ENCODE data around the gene LHFPL3. TPM values are rescaled to one million over a fixed set of nuclear protein-coding genes. Genes with fewer than 3 reads are reported as not detected.

Gene LHFPL3
- total and polyA plus RNA-seq, 2 donors (not counting 3 experiments of a cell fraction or from before 2014, with no cell fraction given) = not detected

GRCh38 chr7:104795616-104796398 is 467.4 kb downstream of the LHFPL3 start:
- intact Hi-C loops (cut with micrococcal nuclease) (no loop called here), dilution Hi-C loops (cut with MboI; ENCODE audit: extremely low pct_ligation_motif_present, low sequenced_read_pairs) (no loop called here)
- Histone ChIP-seq H3K27me3 (ENCODE audit: control insufficient read depth in 2 of 2, insufficient read depth in 2 of 2, low read length in 2 of 2) (peaks cover 0 to 3% of the 10 kb centered on the region in 2 experiments), H4K20me1 (replicated peaks; ENCODE audit: control insufficient read depth, extremely low read depth, insufficient read depth, low read length) (no peaks in the 10 kb centered on the region), H3K9me3 (replicated peaks; ENCODE audit: control insufficient read depth, insufficient read depth, low read length) (no peaks in the 10 kb centered on the region), H3K79me2 (ENCODE audit: control insufficient read depth, insufficient read depth, low read length) (no peaks in the 10 kb centered on the region), H2AFZ (ENCODE audit: low read depth, low read length) (peak overlapping the region; percentile 29), H3K36me3 (ENCODE audit: control insufficient read depth in 2 of 2, extremely low read depth in 1 of 2, insufficient read depth in 2 of 2, low read length in 2 of 2) (no peaks in the 10 kb centered on the region), H3K27ac (ENCODE audit: insufficient read depth, low read depth, low read length) (no peak overlapping the region), H3K9me1 (replicated peaks; ENCODE audit: control insufficient read depth, extremely low read depth, insufficient read depth, low read length) (no peaks in the 10 kb centered on the region), H3K4me1 (ENCODE audit: control insufficient read depth, extremely low read depth, insufficient read depth, low read length) (peaks cover 22% of the 10 kb centered on the region), H3K9ac (replicated peaks; ENCODE audit: extremely low read depth, insufficient read depth, low read length) (no peak overlapping the region), H3K4me3 (replicated peaks in 1 of 3; ENCODE audit: insufficient read depth in 1 of 3, low read depth in 1 of 3, low read length in 3 of 3) (no peak overlapping the region), H3K4me2 (ENCODE audit: insufficient read depth, low read length) (no peak overlapping the region)
- ChIA-PET CTCF (interaction anchor here (1.4 to 1.6 kb wide), 2 partner anchors 10 to 88 kb away, joined by 3 read pairs; no protein-coding TSS in a partner anchor), POLR2A (no interaction called here)
- TF ChIP-seq JUN (IDR thresholded peaks at IDR 0.05; ENCODE audit: borderline replicate concordance, insufficient read depth, insufficient read length, low read depth) (peak; percentile 15), FOS (IDR thresholded peaks at IDR 0.05; ENCODE audit: borderline replicate concordance, insufficient read depth, low read length) (peak; percentile 63), POLR2A (IDR thresholded peaks at IDR 0.05; ENCODE audit: low read depth, low read length) (no peak)
- peak; percentile 82 for FAIRE-seq
- BruUV-seq (replicated peaks) = no TSS peak
- DNase-seq (ENCODE audit: low read depth, low spot score) = peak; percentile 69

GRCh38 chr7:104800307-104800706 is 471.9 kb downstream of the LHFPL3 start:
- H4K20me1 ChIP-seq (replicated peaks; ENCODE audit: control insufficient read depth, extremely low read depth, insufficient read depth, low read length) = no peaks in the 10 kb centered on the region
- no peaks in the 10 kb centered on the region for H3K79me2 ChIP-seq (ENCODE audit: control insufficient read depth, insufficient read depth, low read length)
- no TSS peak for BruUV-seq (replicated peaks)
- FAIRE-seq = no peak
- dilution Hi-C loops (cut with MboI; ENCODE audit: extremely low pct_ligation_motif_present, low sequenced_read_pairs) (no loop called here), intact Hi-C loops (cut with micrococcal nuclease) (no loop called here)
- no peak overlapping the region for H2AFZ ChIP-seq (ENCODE audit: low read depth, low read length)
- H3K9me3 ChIP-seq (replicated peaks; ENCODE audit: control insufficient read depth, insufficient read depth, low read length) = no peaks in the 10 kb centered on the region
- H3K9ac ChIP-seq (replicated peaks; ENCODE audit: extremely low read depth, insufficient read depth, low read length) = no peak overlapping the region
- TF ChIP-seq EZH2 (IDR thresholded peaks at IDR 0.05; ENCODE audit: borderline replicate concordance, low read depth, low read length, severe bottlenecking) (no peak), POLR2AphosphoS5 (IDR thresholded peaks at IDR 0.05; ENCODE audit: insufficient read depth, low read depth, low read length) (no peak), CTCF (IDR thresholded peaks at IDR 0.05; ENCODE audit: extremely low read depth in 1 of 2, insufficient read depth in 1 of 2, low read depth in 1 of 2, low read length in 2 of 2) (no peak), POLR2A (IDR thresholded peaks at IDR 0.05; ENCODE audit: low read depth, low read length) (no peak), FOS (IDR thresholded peaks at IDR 0.05; ENCODE audit: borderline replicate concordance, insufficient read depth, low read length) (no peak), JUN (IDR thresholded peaks at IDR 0.05; ENCODE audit: borderline replicate concordance, insufficient read depth, insufficient read length, low read depth) (no peak)
- no peak overlapping the region for H3K4me2 ChIP-seq (ENCODE audit: insufficient read depth, low read length)
- CTCF ChIA-PET = interaction anchor here (0.9 to 1.4 kb wide), 5 partner anchors 9 to 157 kb away, joined by 3 read pairs; no protein-coding TSS in a partner anchor
- POLR2A ChIA-PET = no interaction called here
- H3K9me1 ChIP-seq (replicated peaks; ENCODE audit: control insufficient read depth, extremely low read depth, insufficient read depth, low read length) = no peaks in the 10 kb centered on the region
- H3K4me1 ChIP-seq (ENCODE audit: control insufficient read depth, extremely low read depth, insufficient read depth, low read length) = peaks cover 8% of the 10 kb centered on the region
- DNase-seq (ENCODE audit: low read depth, low spot score) = no peak
- no peak overlapping the region for H3K4me3 ChIP-seq (replicated peaks in 1 of 3; ENCODE audit: insufficient read depth in 1 of 3, low read depth in 1 of 3, low read length in 3 of 3)
- no peak overlapping the region for H3K27ac ChIP-seq (ENCODE audit: insufficient read depth, low read depth, low read length)
- no peaks in the 10 kb centered on the region for H3K36me3 ChIP-seq (ENCODE audit: control insufficient read depth in 2 of 2, extremely low read depth in 1 of 2, insufficient read depth in 2 of 2, low read length in 2 of 2)
- H3K27me3 ChIP-seq (ENCODE audit: control insufficient read depth in 2 of 2, insufficient read depth in 2 of 2, low read length in 2 of 2) = peaks cover 3 to 15% of the 10 kb centered on the region in 2 experiments

Measured in endothelial cell of umbilical vein (primary cell).